Activated CD8-positive, alpha-beta memory T cell treated with anti-CD3 and anti-CD28 coated beads, Interleukin-2, amount 10 ng/mL, durations not matched to agents 7 days and 5 days (primary cell): ENCODE measurements around the gene ACOX3. TPM values are rescaled to one million over a fixed set of nuclear protein-coding genes. Genes with fewer than 3 reads are reported as not detected.

Source experiments
- ATAC-seq: fragments of 150-1000 bp; cut with Tn5 transposase; one replicate; pipeline ENCODE4 v1.10.0; 2021; ENCODE audit warnings: moderate library complexity
- CTCF ChIA-PET: fragments of 350-600 bp; sonication (Branson Sonifier 250); formaldehyde crosslinking; loops from one replicate; lab custom pipeline; 2021; ENCODE audit warnings: antibody characterized with exemption; lab: Charles Lee
- DNase-seq: peaks from one replicate; pipeline ENCODE4 v3.0.0-alpha.2; 2020
- H3K27ac Mint-ChIP-seq: one replicate; pipeline ENCODE4 v1.8.0; 2021; ENCODE audit warnings: mild to moderate bottlenecking, mixed read lengths
- H3K27me3 Mint-ChIP-seq: one replicate; pipeline ENCODE4 v1.8.0; 2021; ENCODE audit warnings: mixed read lengths
- H3K36me3 Mint-ChIP-seq: one replicate; pipeline ENCODE4 v1.8.0; 2021; ENCODE audit warnings: mild to moderate bottlenecking, mixed read lengths
- H3K4me1 Mint-ChIP-seq: one replicate; pipeline ENCODE4 v1.8.0; 2021; ENCODE audit warnings: mixed read lengths
- H3K4me3 Mint-ChIP-seq: one replicate; pipeline ENCODE4 v1.8.0; 2021; ENCODE audit warnings: mild to moderate bottlenecking, moderate library complexity, mixed read lengths
- H3K9me3 Mint-ChIP-seq: one replicate; pipeline ENCODE4 v1.8.0; 2022; ENCODE audit warnings: low read depth, mixed read lengths
- total RNA-seq, 2 experiments: library from RNA; stranded (reverse); gene quantifications; one replicate each; pipeline ENCODE4 v1.2.3, GENCODE V29; 2021

The ACOX3 gene
- total RNA-seq, 2 experiments from 2014 or later, result 11.7 to 13.0 TPM

DNA sequence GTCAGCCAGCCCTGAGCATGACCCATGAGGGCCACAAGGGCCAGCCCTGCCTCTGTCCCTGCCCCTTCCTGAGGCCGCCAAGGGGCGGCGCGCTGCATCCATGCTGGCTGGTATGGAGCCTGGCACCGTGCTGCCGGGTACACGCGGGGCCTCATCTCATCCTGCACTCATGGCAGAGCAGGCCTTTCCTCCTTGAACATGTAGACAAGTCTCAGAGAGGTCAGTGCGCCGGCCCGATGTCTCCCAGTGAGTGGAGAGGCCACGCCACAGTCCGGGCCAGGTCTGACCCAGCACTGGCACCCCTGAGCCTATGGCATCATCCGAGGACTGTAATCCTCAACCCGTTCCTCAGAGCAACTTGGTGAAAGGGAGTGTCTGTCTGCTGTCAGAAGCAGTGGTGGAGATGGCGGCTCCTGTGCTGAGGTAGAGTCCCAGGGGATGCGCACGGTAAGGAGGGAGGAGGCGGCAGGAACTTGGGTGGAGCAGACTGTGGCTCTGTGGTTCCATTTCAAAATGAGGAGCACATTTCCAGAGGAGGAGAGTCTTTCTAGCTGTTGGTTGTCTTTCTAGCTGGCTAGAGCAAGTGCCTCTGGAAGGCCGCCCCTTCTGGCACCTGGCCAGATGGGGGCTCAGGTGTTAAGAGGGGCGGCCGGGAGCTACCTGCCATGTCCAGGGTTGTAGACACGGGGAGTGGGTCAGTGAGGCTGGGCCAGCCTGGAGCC is 32.8 kb upstream of the ACOX3 start:
- H3K27ac Mint-ChIP-seq, result no peak overlapping the region
- peaks cover 5% of the 10 kb centered on the region for H3K36me3 Mint-ChIP-seq
- H3K9me3 Mint-ChIP-seq, result no peaks in the 10 kb centered on the region
- DNase-seq (no peak), ATAC-seq (no peak)
- CTCF ChIA-PET, result no interaction called here
- H3K4me3 Mint-ChIP-seq, result no peak overlapping the region
- H3K4me1 Mint-ChIP-seq, result no peaks in the 10 kb centered on the region
- no peaks in the 10 kb centered on the region for H3K27me3 Mint-ChIP-seq

- Mint-ChIP-seq H3K4me1 (no peaks in the 10 kb centered on the region), H3K4me3 (no peak overlapping the region), H3K27ac (no peak overlapping the region), H3K27me3 (no peaks in the 10 kb centered on the region), H3K36me3 (peaks cover 5% of the 10 kb centered on the region), H3K9me3 (no peaks in the 10 kb centered on the region)
- ATAC-seq (no peak), DNase-seq (no peak)
- CTCF ChIA-PET, result no interaction called here
Measured at GRCh38 chr4:8472689-8473197, 32.2 kb upstream of the ACOX3 start.

DNA sequence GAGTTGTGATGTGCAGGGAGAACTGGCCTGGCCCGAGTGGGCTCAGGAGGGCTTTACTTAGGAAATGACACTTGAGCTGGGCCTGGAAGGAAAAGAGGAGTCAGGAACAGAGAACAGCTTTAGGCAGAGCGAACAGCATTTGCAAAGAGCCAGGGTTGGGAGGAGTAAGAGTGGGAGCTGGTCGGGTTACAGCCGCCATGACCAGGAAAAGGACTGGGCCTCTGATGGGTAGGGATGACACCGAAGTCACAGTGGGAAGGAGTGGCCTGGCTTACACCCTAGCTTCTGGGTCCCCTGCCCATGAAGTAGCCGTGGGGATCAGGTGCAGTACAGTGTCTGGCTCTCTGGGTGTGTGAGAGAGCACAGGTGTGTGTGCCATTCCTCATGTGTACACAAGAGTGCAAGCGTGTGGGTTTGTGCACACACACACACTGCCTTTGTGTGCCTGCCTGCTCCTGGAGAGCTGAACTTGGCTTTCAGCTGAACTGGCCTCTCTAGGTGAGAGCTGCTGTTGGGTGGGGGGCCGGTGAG is 31.7 kb upstream of the ACOX3 start:
- Mint-ChIP-seq H3K4me1 (no peaks in the 10 kb centered on the region), H3K27me3 (no peaks in the 10 kb centered on the region), H3K9me3 (no peaks in the 10 kb centered on the region), H3K4me3 (no peak overlapping the region), H3K36me3 (peaks cover 5% of the 10 kb centered on the region), H3K27ac (peak overlapping the region; percentile 24)
- CTCF ChIA-PET, result no interaction called here
- DNase-seq (no peak), ATAC-seq (no peak)

DNA sequence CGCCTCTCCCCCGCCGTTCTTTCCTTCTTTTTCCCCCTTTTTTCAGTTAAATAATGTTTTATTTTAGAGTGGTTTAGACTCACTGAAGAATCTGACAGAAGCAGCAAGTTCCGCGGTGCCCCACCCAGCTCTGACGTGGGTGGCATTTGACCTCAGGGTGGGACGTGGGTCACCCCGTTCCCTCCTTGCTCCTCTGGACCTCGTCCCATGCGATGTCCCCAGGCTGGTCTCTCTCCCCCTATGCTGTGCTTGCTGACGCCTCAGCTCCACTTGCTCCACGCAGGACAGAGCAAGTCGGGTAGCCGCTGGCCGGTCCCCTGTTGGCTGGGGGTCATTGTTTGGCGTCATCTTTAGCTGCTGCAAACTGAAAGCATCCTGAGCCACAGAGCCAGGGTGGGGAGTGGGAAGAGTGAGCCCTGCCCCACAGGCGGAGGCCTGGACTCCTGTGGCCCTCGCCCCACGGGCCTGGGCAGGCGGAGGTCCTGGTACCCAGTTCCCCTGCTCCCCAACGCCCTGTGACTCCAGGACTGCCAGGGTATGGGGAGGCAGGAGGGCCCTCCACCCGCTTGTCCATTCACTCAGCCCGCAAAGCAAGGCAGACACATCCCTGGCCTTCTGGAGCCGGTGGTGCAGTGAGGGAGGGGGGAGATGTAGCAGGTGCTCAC is 30.8 kb upstream of the ACOX3 start:
- H3K27me3 Mint-ChIP-seq, result no peaks in the 10 kb centered on the region
- no peaks in the 10 kb centered on the region for H3K9me3 Mint-ChIP-seq
- DNase-seq (no peak), ATAC-seq (no peak)
- CTCF ChIA-PET, result no interaction called here
- H3K4me1 Mint-ChIP-seq, result no peaks in the 10 kb centered on the region
- no peak overlapping the region for H3K27ac Mint-ChIP-seq
- H3K36me3 Mint-ChIP-seq, result peaks cover 5% of the 10 kb centered on the region
- no peak overlapping the region for H3K4me3 Mint-ChIP-seq

DNA sequence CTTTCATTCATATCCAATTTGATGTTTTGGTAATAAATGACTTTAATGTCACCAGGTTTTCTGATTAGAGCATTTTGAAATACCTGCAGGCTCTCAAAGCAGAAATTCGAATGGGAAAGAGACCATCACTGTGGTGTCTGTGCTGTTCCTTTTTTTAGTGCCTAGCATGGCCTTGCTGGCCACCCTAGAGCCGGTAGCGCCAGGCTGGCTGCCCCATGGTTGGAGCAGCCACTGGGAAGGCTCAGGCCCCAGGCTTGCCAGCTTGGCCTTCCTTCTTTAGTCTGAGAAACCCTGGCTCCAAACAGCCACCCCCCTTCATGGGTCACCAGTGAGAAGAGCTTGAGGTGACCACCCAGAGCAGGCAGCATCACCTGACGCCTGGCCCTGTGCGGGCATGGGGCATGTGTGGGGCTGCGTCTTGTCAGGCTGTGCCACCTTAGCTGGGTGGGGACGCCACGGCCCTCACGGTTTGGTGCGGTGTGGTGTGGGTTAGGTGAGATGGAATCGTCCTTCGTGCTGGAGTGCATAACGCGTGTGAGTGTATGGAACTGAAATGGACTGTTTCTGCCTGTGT is 30.0 kb upstream of the ACOX3 start:
- CTCF ChIA-PET, result no interaction called here
- DNase-seq, result no peak
- no peak overlapping the region for H3K4me3 Mint-ChIP-seq
- ATAC-seq, result no peak
- H3K27me3 Mint-ChIP-seq, result no peaks in the 10 kb centered on the region
- no peak overlapping the region for H3K27ac Mint-ChIP-seq
- no peaks in the 10 kb centered on the region for H3K9me3 Mint-ChIP-seq
- no peaks in the 10 kb centered on the region for H3K4me1 Mint-ChIP-seq
- peaks cover 5% of the 10 kb centered on the region for H3K36me3 Mint-ChIP-seq

DNA sequence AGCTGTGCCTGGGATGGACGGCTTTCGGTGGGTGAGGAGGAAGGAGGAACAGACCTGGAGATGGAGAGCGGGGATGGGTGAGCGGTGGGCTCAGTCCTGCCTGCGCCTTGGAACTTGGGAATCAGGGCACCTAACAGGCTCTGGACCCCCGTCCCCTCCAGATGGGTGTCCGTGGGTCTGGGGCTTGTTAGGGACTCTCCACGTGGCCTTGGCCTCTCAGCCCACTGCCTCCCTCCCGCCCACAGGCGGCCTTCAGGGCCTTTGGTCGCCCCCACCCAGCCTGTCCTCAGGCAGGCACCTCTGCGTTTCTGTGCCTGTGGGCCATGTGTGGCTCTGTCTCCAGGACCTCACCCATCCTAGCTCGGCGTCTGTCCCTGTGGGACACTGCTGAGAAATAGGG is 29.0 kb upstream of the ACOX3 start:
- ATAC-seq (no peak), DNase-seq (no peak)
- CTCF ChIA-PET, result interaction anchor here (1.1 to 1.8 kb wide), 5 partner anchors 21 to 448 kb away, joined by 3 to 10 read pairs (median 4); partner anchors contain the start of gene CPZ
- no peak overlapping the region for H3K27ac Mint-ChIP-seq
- H3K27me3 Mint-ChIP-seq, result no peaks in the 10 kb centered on the region
- H3K9me3 Mint-ChIP-seq, result no peaks in the 10 kb centered on the region
- H3K36me3 Mint-ChIP-seq, result peaks cover 5% of the 10 kb centered on the region
- H3K4me1 Mint-ChIP-seq, result no peaks in the 10 kb centered on the region
- H3K4me3 Mint-ChIP-seq, result no peak overlapping the region

GRCh38 chr4:8468746-8469535 is 28.4 kb upstream of the ACOX3 start:
- H3K36me3 Mint-ChIP-seq, result peaks cover 5% of the 10 kb centered on the region
- peak; percentile 83 for ATAC-seq

GRCh38 chr4:8467016-8467415 is 26.5 kb upstream of the ACOX3 start:
- Mint-ChIP-seq H3K27ac (no peak overlapping the region), H3K4me3 (no peak overlapping the region), H3K9me3 (no peaks in the 10 kb centered on the region), H3K36me3 (peaks cover 5% of the 10 kb centered on the region), H3K27me3 (no peaks in the 10 kb centered on the region), H3K4me1 (no peaks in the 10 kb centered on the region)
- ATAC-seq, result no peak
- CTCF ChIA-PET, result no interaction called here
- no peak for DNase-seq

More at GRCh38 chr4:8468746-8469535, 28.4 kb upstream of the ACOX3 start:
- peak; percentile 65 for DNase-seq
- no peaks in the 10 kb centered on the region for H3K27me3 Mint-ChIP-seq
- CTCF ChIA-PET, result interaction anchor here (1.1 to 1.8 kb wide), 11 partner anchors 10 to 449 kb away, joined by 3 to 12 read pairs (median 4); partner anchors contain the start of gene CPZ
- no peaks in the 10 kb centered on the region for H3K9me3 Mint-ChIP-seq
- H3K27ac Mint-ChIP-seq, result no peak overlapping the region
- H3K4me3 Mint-ChIP-seq, result no peak overlapping the region
- H3K4me1 Mint-ChIP-seq, result no peaks in the 10 kb centered on the region

DNA sequence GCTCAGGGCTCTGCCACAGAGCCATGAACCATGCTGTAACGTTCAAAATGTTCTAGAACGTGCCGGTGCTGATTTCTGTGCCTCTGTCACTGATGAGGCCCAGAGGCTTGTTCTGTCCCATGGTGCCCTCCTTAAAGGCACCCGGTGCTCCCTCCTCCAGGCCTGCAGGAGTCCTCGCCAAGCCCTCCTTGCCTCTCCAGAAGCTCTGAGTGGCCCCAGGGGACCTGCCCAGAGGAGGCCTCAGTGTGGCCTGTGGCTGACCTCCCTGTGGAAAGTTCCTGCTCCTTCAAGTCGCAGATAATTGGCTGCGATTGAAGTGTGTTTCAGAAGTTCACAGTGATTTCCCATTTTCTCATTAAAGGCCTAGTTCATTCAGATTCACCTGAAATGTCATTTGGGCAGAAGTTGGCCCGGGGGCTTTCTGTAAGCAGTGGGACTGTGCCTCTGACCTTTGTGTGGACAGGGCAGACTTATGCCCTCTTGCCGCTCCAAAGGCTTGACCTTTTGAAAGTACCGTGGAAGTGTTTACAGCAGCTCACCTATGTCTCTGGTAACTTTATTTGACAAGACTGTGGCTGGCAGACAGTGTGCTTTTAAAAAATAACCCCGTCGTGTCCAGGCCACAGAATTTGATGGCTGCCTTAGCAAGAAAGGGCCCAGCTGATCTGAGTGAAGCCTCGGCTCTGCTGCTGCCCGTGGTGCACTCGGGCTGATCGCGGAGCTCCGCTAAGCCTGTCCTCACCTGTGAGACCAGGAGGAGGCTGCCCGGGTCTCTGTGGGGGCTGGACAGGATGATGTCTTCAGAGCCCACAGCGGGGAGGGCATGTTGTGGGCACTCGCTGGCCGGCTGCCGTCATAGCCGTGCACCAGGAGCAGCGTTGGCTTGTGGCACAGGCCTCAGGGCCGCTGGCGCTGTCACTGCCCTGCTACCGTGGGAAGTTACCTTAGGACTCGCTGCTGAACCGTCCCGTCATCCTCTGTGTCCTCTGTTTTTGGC is 25.4 kb upstream of the ACOX3 start:
- Mint-ChIP-seq H3K27ac (no peak overlapping the region), H3K9me3 (no peaks in the 10 kb centered on the region), H3K4me1 (no peaks in the 10 kb centered on the region), H3K27me3 (no peaks in the 10 kb centered on the region), H3K4me3 (no peak overlapping the region), H3K36me3 (peaks cover 5% of the 10 kb centered on the region)
- DNase-seq (no peak), ATAC-seq (no peak)
- CTCF ChIA-PET, result no interaction called here

- no peaks in the 10 kb centered on the region for H3K4me1 Mint-ChIP-seq
- CTCF ChIA-PET, result no interaction called here
- ATAC-seq (no peak), DNase-seq (no peak)
- peaks cover 5% of the 10 kb centered on the region for H3K36me3 Mint-ChIP-seq
- H3K27ac Mint-ChIP-seq, result no peak overlapping the region
- H3K9me3 Mint-ChIP-seq, result no peaks in the 10 kb centered on the region
- H3K4me3 Mint-ChIP-seq, result no peak overlapping the region
- H3K27me3 Mint-ChIP-seq, result no peaks in the 10 kb centered on the region
Measured at GRCh38 chr4:8464381-8464780, 23.9 kb upstream of the ACOX3 start.

- ATAC-seq, result no peak
- CTCF ChIA-PET, result no interaction called here
- no peak for DNase-seq
- Mint-ChIP-seq H3K27ac (no peak overlapping the region), H3K4me1 (no peaks in the 10 kb centered on the region), H3K36me3 (peaks cover 2% of the 10 kb centered on the region), H3K9me3 (no peaks in the 10 kb centered on the region), H3K27me3 (no peaks in the 10 kb centered on the region), H3K4me3 (no peak overlapping the region)
Measured at GRCh38 chr4:8463811-8464210, 23.3 kb upstream of the ACOX3 start.

DNA sequence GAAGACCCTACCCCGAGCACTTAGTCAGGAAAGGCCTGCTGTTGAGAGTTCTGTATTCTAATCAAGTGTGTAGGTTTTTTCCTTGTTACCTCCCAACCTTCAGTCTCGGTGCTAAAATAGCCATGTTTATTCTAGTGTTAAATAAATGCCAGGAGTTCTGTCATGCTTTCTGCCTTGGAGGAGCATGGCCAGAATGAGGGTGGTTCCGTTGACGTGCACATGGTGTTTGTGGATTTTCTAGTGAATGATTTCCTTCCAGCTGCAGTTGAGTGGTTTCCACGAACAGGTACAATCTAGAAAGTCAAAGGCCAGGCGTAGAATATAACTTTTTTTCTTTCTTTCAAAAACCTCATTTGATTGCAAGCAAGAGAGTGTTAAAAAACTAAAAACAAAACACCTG is 21.1 kb upstream of the ACOX3 start:
- Mint-ChIP-seq H3K9me3 (no peaks in the 10 kb centered on the region), H3K27me3 (no peaks in the 10 kb centered on the region), H3K36me3 (peaks cover 3% of the 10 kb centered on the region), H3K4me3 (no peak overlapping the region), H3K27ac (no peak overlapping the region), H3K4me1 (no peaks in the 10 kb centered on the region)
- no peak for DNase-seq
- ATAC-seq, result no peak
- CTCF ChIA-PET, result no interaction called here
